GM12878 (cell line): ENCODE data around the gene PFKP. TPM values are rescaled to one million over a fixed set of nuclear protein-coding genes. Genes with fewer than 3 reads are reported as not detected.
A peak's percentile ranks its signal among the peaks of the same experiment; 100 is the strongest.

Experiments used
- ATAC-seq: fragments of 200-7000 bp; cut with Tn5 transposase; 3 replicates; pipeline ENCODE4 v1.9.1; 2020; ENCODE audit warnings: mild to moderate bottlenecking, moderate library complexity
- BruUV-seq: library from RNA; stranded (reverse); fragments of 400-500 nt; replicated peaks from 2 replicates; lab custom pipeline; 2021; lab: Mats Ljungman, UMichigan
- CTCF ChIA-PET: fragments of 300-600 bp; sonication (Branson Sonifier 250); formaldehyde crosslinking; extraction: SDS; loops from one replicate; lab custom pipeline; 2021; ENCODE audit warnings: inconsistent platforms; lab: Yijun Ruan, JAX
- POLR2A ChIA-PET: fragments of 350-600 bp; formaldehyde crosslinking; extraction: SDS; loops from one replicate; lab custom pipeline; 2021; ENCODE audit warnings: inconsistent platforms; lab: Charles Lee
- RAD21 ChIA-PET: fragments of 300-600 bp; sonication (Branson Sonifier 250); formaldehyde crosslinking; loops from one replicate; lab custom pipeline; 2023; ENCODE audit warnings: antibody characterized with exemption; ENCODE audit not compliant: unreplicated experiment; lab: Charles Lee
- SMC1A ChIA-PET: fragments of 300-600 bp; sonication (Branson Sonifier 250); formaldehyde crosslinking; loops from one replicate; lab custom pipeline; 2023; ENCODE audit not compliant: unreplicated experiment, uncharacterized antibody; lab: Charles Lee
- DNase-seq: peaks from one replicate; pipeline ENCODE4 v3.0.0-alpha.2; 2011; ENCODE audit warnings: low read depth, low spot score
- FAIRE-seq: peaks from 3 replicates; lab custom pipeline; 2011; peaks lifted over from hg19 to GRCh38; lab: Jason Lieb, UNC
- H2AFZ ChIP-seq: 2 replicates; pipeline ENCODE4 v1.6.0; 2011; ENCODE audit warnings: low read depth, low read length, control low read depth; ENCODE audit not compliant: control insufficient read depth
- H3K27ac ChIP-seq: 2 replicates; pipeline ENCODE4 v1.5.1; 2011; ENCODE audit warnings: control low read depth; ENCODE audit not compliant: control insufficient read depth, insufficient read depth
- H3K27me3 ChIP-seq, 2 experiments: replicated peaks in 1 of 2; 2 replicates each; pipeline versions ENCODE4 v1.6.0 to v1.6.1; 2011; ENCODE audit warnings: low read length in 1 of 2; ENCODE audit not compliant: control insufficient read depth in 2 of 2, insufficient read depth in 2 of 2
- H3K36me3 ChIP-seq, 2 experiments: 2 replicates each; pipeline ENCODE4 v1.5.1; 2011; ENCODE audit warnings: low read length in 1 of 2; ENCODE audit not compliant: control insufficient read depth in 2 of 2, insufficient read depth in 2 of 2
- H3K4me1 ChIP-seq: 2 replicates; pipeline ENCODE4 v1.6.1; 2011; ENCODE audit warnings: mild to moderate bottlenecking, low read length, moderate library complexity, mixed read lengths; ENCODE audit not compliant: control insufficient read depth, insufficient read depth
- H3K4me2 ChIP-seq: 2 replicates; pipeline ENCODE4 v1.6.0; 2011; ENCODE audit warnings: control low read depth; ENCODE audit not compliant: control insufficient read depth, insufficient read depth
- H3K4me3 ChIP-seq: fragments of 200-600 bp; sonication (generic); 2 replicates; pipeline ENCODE4 v1.5.1; 2016
- H3K79me2 ChIP-seq: 2 replicates; pipeline ENCODE4 v1.6.0; 2011; ENCODE audit warnings: low read length; ENCODE audit not compliant: control insufficient read depth, insufficient read depth
- H3K9ac ChIP-seq: 2 replicates; pipeline ENCODE4 v1.8.0; 2011; ENCODE audit warnings: low read length, control low read depth, mixed read lengths; ENCODE audit not compliant: control insufficient read depth, insufficient read depth
- H3K9me3 ChIP-seq: replicated peaks from 3 replicates; pipeline ENCODE4 v1.5.1; 2011; ENCODE audit warnings: mild to moderate bottlenecking, low read length; ENCODE audit not compliant: control insufficient read depth, insufficient read depth
- H4K20me1 ChIP-seq: 2 replicates; pipeline ENCODE4 v1.6.0; 2011; ENCODE audit not compliant: control insufficient read depth, insufficient read depth
- BCL11A ChIP-seq: IDR thresholded peaks from 2 replicates; pipeline ENCODE4 v1.6.1; 2011; ENCODE audit warnings: low read depth, low read length
- CTCF ChIP-seq, 3 experiments: IDR thresholded peaks in 2 of 3; conservative IDR thresholded peaks in 1 of 3; 2 replicates each; pipeline ENCODE4 v1.5.1; 2011; ENCODE audit warnings: low read depth in 3 of 3, low read length in 3 of 3, mild to moderate bottlenecking in 3 of 3, control low read depth in 2 of 3, moderate library complexity in 2 of 3, inconsistent platforms in 1 of 3, mixed read lengths in 1 of 3; ENCODE audit not compliant: control insufficient read depth in 2 of 3, insufficient read depth in 1 of 3; ENCODE audit errors: extremely low read depth in 1 of 3
- IKZF2 ChIP-seq, 2 experiments: fragments of 450-650 bp; IDR thresholded peaks; 2 replicates each; pipeline ENCODE4 v1.6.1; 2017; ENCODE audit warnings: mild to moderate bottlenecking in 2 of 2, moderate library complexity in 2 of 2
- JUND ChIP-seq: IDR thresholded peaks from 2 replicates; pipeline ENCODE4 v1.6.1; 2012; ENCODE audit warnings: low read depth, mild to moderate bottlenecking, low read length, improper control_type of control experiment, moderate library complexity
- POLR2A ChIP-seq: IDR thresholded peaks from 2 replicates; pipeline ENCODE4 v1.6.1; 2011; ENCODE audit warnings: low read depth, mild to moderate bottlenecking, low read length
- POU2F2 ChIP-seq: IDR thresholded peaks from 3 replicates; pipeline ENCODE4 v1.6.1; 2011; ENCODE audit warnings: low read depth, mild to moderate bottlenecking, low read length, borderline replicate concordance
- ZNF274 ChIP-seq: IDR thresholded peaks from one replicate; pipeline ENCODE4 v1.8.0; 2011; ENCODE audit not compliant: insufficient read length, insufficient read depth
- ZSCAN29 ChIP-seq: fragments of 450-650 bp; IDR thresholded peaks from 2 replicates; pipeline ENCODE4 v1.6.1; 2017; ENCODE audit warnings: mild to moderate bottlenecking, moderate library complexity
- WGBS: methylation state at CpG from one replicate; pipeline ENCODE4 v1.1.6; 2016; ENCODE audit warnings: low lambda C conversion rate; ENCODE audit not compliant: insufficient replicate concordance, insufficient coverage; ENCODE audit errors: missing lambda C conversion rate; 5-methylcytosine and 5-hydroxymethylcytosine counted together
- in situ Hi-C: fragments of 300-500 bp; cut with MboI; formaldehyde crosslinking; loops from 9 replicates; pipeline ENCODE4 v1.14.3; 2018; ENCODE audit warnings: mixed read lengths
- intact Hi-C: fragments of 100-400 bp; cut with micrococcal nuclease; formaldehyde crosslinking; loops from one replicate; pipeline ENCODE4 v1.14.2; 2022; ENCODE audit not compliant: unreplicated experiment
- polyA plus RNA-seq, 11 experiments: library from polyadenylated mRNA; depleted of rRNA in 4 of 11; unstranded in 6 of 11; stranded (reverse) in 5 of 11; fragments of >200 nt; fragmentation: Nextera tagmentation in 4 of 11; fragmentation: Illumina TruSeq in 1 of 11; extraction: Ambion mirVana in 4 of 11; extraction: Trizol in 1 of 11; gene quantifications; 1 replicate in 1 of 11; 2 replicates in 10 of 11; pipeline versions ENCODE4 v1.2.1 to v1.2.3, GENCODE V29; 2011 to 2016; ENCODE audit warnings: inconsistent platforms in 2 of 11, missing spikeins in 2 of 11, low read depth in 1 of 11
- total RNA-seq, 4 experiments: library from RNA; depleted of rRNA in 3 of 4; stranded (reverse); fragments of >200 nt in 3 of 4; fragmentation: Illumina TruSeq in 1 of 4; extraction: Trizol in 1 of 4; gene quantifications; 2 replicates each; pipeline versions ENCODE4 v1.2.1 to v1.2.3, GENCODE V29; 2013 to 2021
- TF ChIP-seq, protein P1 (sequence below): IDR thresholded peaks from 2 replicates; pipeline ENCODE4 v1.6.1; 2012; ENCODE audit warnings: low read length, inconsistent platforms
- TF ChIP-seq, protein P2 (sequence below): fragments of 450-650 bp; IDR thresholded peaks from 2 replicates; pipeline ENCODE4 v1.6.1; 2017; ENCODE audit warnings: mild to moderate bottlenecking

PFKP gene
- total and polyA plus RNA-seq, 10 of the 15 experiments (the other 5 are each of a cell fraction or from before 2014, with no cell fraction given) = 27.0 to 145 (median 95.7) TPM

DNA sequence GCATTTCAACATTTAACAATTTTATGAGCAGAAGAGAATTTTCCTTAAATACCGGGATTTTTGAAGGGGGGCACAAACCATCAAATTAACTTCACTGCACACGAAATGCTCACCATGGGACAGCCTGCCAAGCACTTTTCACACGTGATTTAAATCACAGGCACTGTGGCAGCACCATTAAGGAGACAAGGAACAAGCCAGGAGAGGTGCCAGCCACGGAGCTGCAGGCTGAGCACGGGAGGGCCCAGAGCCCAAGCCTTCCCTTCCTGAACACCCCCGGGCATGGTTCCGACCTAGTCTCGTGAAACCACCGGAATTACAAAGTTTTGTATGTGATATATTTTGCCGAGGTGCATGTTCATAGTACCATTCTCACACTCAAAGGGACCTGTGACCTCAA lies 91.8 kb downstream of the PFKP start:
- DNase-seq = no peak
- 92% methylated on average over 10 of the region's 10 CpGs for WGBS
- no peaks in the 10 kb centered on the region for H3K79me2 ChIP-seq
- no peaks in the 10 kb centered on the region for H3K27me3 ChIP-seq
- ChIA-PET RAD21 (no interaction called here), CTCF (no interaction called here), POLR2A (no interaction called here), SMC1A (no interaction called here)
- no peak for ATAC-seq
- no peak overlapping the region for H3K4me3 ChIP-seq
- H3K4me1 ChIP-seq = no peaks in the 10 kb centered on the region
- BruUV-seq = no TSS peak
- in situ Hi-C loops = no loop called here
- peaks cover 6 to 19% of the 10 kb centered on the region in 2 experiments for H3K36me3 ChIP-seq
- no peaks in the 10 kb centered on the region for H4K20me1 ChIP-seq
- H2AFZ ChIP-seq = no peak overlapping the region
- no peak for TF ChIP-seq ZNF274
- no peak for TF ChIP-seq BCL11A
- TF ChIP-seq POU2F2 = no peak
- TF ChIP-seq, protein P1, sequence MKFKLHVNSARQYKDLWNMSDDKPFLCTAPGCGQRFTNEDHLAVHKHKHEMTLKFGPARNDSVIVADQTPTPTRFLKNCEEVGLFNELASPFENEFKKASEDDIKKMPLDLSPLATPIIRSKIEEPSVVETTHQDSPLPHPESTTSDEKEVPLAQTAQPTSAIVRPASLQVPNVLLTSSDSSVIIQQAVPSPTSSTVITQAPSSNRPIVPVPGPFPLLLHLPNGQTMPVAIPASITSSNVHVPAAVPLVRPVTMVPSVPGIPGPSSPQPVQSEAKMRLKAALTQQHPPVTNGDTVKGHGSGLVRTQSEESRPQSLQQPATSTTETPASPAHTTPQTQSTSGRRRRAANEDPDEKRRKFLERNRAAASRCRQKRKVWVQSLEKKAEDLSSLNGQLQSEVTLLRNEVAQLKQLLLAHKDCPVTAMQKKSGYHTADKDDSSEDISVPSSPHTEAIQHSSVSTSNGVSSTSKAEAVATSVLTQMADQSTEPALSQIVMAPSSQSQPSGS = no peak
- no peak for TF ChIP-seq ZSCAN29
- TF ChIP-seq IKZF2 (IDR thresholded peaks at IDR 0.05) = no peak
- H3K27ac ChIP-seq = no peak overlapping the region
- H3K9me3 ChIP-seq = no peaks in the 10 kb centered on the region
- no peak for FAIRE-seq
- intact Hi-C loops = no loop called here
- no peak overlapping the region for H3K4me2 ChIP-seq
- H3K9ac ChIP-seq = no peak overlapping the region

DNA sequence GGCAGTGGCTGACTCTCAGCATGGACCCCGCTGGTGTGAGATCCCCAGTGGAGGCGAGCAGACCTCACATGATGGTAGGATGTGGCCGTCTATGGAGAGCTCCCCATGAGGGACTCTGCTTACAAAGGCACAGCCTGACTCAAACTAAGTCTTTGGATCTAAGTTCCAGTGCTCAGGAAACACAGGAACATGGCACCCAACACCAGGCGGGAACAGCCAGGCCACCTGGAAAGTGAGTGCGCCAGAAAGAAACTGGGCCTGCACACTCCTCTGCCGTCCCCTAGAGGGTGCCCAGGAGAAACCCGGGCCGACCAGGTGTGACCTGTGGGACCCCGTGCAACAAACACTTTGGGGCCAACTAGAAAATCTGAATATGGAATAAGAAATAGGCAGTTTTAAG lies 95.2 kb downstream of the PFKP start:
- CTCF ChIA-PET = no interaction called here

More for the DNA sequence above, 95.2 kb downstream of the PFKP start:
- Histone ChIP-seq H3K9me3 (no peaks in the 10 kb centered on the region), H3K4me3 (no peak overlapping the region), H3K79me2 (no peaks in the 10 kb centered on the region), H3K4me1 (no peaks in the 10 kb centered on the region), H2AFZ (no peak overlapping the region), H3K27ac (no peak overlapping the region), H4K20me1 (no peaks in the 10 kb centered on the region), H3K36me3 (peaks cover 6 to 29% of the 10 kb centered on the region in 2 experiments), H3K4me2 (no peak overlapping the region), H3K9ac (no peak overlapping the region), H3K27me3 (no peaks in the 10 kb centered on the region)
- BruUV-seq = no TSS peak
- FAIRE-seq (no peak), ATAC-seq (no peak), DNase-seq (no peak)
- 93% methylated on average over 9 of the region's 9 CpGs for WGBS
- intact Hi-C loops = no loop called here
- TF ChIP-seq JUND (no peak), POLR2A (no peak), CTCF (IDR thresholded peaks at IDR 0.05 in 2 of 3, conservative IDR thresholded peaks at IDR 0.05 in 1 of 3; ENCODE audit: control insufficient read depth in 2 of 3, extremely low read depth in 1 of 3, insufficient read depth in 1 of 3, low read depth in 3 of 3, low read length in 3 of 3) (0 out of 6 replicates have a peak, but pooled peaks of 1 of the 3 experiments have one; percentile 12)
- TF ChIP-seq, protein P2, sequence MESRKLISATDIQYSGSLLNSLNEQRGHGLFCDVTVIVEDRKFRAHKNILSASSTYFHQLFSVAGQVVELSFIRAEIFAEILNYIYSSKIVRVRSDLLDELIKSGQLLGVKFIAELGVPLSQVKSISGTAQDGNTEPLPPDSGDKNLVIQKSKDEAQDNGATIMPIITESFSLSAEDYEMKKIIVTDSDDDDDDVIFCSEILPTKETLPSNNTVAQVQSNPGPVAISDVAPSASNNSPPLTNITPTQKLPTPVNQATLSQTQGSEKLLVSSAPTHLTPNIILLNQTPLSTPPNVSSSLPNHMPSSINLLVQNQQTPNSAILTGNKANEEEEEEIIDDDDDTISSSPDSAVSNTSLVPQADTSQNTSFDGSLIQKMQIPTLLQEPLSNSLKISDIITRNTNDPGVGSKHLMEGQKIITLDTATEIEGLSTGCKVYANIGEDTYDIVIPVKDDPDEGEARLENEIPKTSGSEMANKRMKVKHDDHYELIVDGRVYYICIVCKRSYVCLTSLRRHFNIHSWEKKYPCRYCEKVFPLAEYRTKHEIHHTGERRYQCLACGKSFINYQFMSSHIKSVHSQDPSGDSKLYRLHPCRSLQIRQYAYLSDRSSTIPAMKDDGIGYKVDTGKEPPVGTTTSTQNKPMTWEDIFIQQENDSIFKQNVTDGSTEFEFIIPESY = 0 out of 2 replicates have a peak, but pooled peaks have one; percentile 26
- in situ Hi-C loops = no loop called here
- POLR2A ChIA-PET = no interaction called here
- SMC1A ChIA-PET = no interaction called here
- RAD21 ChIA-PET = no interaction called here
